RWPE2 (cell line): ENCODE results near the gene PSMB7.

Experiments
- ATAC-seq: fragments of 200-7000 bp; cut with Tn5 transposase; 3 replicates; pipeline ENCODE4 v1.9.1; 2021; ENCODE audit warnings: low read depth
- DNase-seq: peaks from one replicate; pipeline ENCODE4 v3.0.0-alpha.2; 2020; ENCODE audit warnings: low spot score
- H3K27ac ChIP-seq: fragments of 450-650 bp; 2 replicates; pipeline ENCODE4 v1.5.1; 2017; ENCODE audit warnings: mild to moderate bottlenecking; ENCODE audit not compliant: poor library complexity, severe bottlenecking
- H3K27me3 ChIP-seq: fragments of 250-450 bp; sonication (Bioruptor Pico); 2 replicates; pipeline ENCODE4 v1.5.1; 2021; ENCODE audit warnings: mild to moderate bottlenecking, moderate library complexity; ENCODE audit not compliant: insufficient read depth, poor library complexity, severe bottlenecking
- H3K36me3 ChIP-seq: fragments of 250-450 bp; sonication (Bioruptor Pico); 2 replicates; pipeline ENCODE4 v1.5.1; 2020; ENCODE audit warnings: low read depth, mild to moderate bottlenecking, moderate library complexity
- H3K4me1 ChIP-seq: fragments of 250-450 bp; sonication (Bioruptor Pico); 2 replicates; pipeline ENCODE4 v1.5.1; 2021; ENCODE audit warnings: mild to moderate bottlenecking, moderate library complexity; ENCODE audit not compliant: insufficient read depth, poor library complexity, severe bottlenecking
- H3K4me3 ChIP-seq: fragments of 250-450 bp; sonication (Bioruptor Pico); 2 replicates; pipeline ENCODE4 v1.5.1; 2021; ENCODE audit warnings: mild to moderate bottlenecking, moderate library complexity; ENCODE audit not compliant: severe bottlenecking
- H3K9me3 ChIP-seq: fragments of 250-450 bp; sonication (Bioruptor Pico); 2 replicates; pipeline ENCODE4 v1.5.1; 2021; ENCODE audit warnings: mild to moderate bottlenecking, moderate library complexity; ENCODE audit not compliant: severe bottlenecking
- TF ChIP-seq, protein P1 (sequence below): fragments of 450-650 bp; IDR thresholded peaks from one replicate; pipeline ENCODE4 v1.5.1; 2017; ENCODE audit warnings: mild to moderate bottlenecking, moderate library complexity; ENCODE audit not compliant: poor library complexity, severe bottlenecking

Gene PSMB7

DNA sequence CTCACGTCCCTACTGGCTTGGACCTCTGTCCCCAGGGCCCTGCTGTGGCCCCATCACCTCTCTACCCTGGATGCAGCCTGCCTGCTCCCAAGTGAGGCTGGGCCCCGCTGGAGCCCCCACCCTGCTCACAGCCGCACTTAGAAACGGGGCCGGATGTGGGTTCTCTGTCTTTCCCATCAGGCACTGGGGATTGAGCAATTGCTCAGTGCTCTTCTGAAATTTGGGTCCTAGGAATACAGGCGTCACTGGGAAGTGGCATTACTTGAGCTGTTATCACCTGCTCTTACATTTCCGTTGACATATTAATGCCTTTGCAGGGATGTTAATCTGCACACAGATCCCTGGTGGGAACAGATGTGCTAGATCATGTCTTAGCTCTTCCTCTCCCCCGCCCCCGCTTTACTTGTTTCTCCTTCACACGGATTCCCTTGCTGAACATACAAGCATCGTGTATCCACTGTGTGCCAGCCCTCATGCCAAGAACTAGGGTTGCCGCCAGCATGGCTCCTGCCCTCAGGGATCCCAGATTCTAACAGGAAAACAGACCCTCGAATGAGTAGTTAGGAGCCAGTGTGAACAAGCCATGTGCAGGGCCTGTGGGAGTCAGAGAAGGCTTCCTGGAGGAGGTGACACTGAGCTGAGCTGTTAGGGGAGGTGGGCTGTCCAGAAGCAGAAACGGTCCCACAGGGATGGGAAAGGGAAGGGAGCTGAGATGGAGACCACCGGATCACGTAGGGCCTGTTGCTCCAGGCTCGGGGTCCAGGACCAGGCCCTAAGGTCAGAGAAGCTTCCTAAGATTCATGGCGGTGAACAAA lies 92.4 kb downstream of the PSMB7 start:
- TF ChIP-seq, protein P1, sequence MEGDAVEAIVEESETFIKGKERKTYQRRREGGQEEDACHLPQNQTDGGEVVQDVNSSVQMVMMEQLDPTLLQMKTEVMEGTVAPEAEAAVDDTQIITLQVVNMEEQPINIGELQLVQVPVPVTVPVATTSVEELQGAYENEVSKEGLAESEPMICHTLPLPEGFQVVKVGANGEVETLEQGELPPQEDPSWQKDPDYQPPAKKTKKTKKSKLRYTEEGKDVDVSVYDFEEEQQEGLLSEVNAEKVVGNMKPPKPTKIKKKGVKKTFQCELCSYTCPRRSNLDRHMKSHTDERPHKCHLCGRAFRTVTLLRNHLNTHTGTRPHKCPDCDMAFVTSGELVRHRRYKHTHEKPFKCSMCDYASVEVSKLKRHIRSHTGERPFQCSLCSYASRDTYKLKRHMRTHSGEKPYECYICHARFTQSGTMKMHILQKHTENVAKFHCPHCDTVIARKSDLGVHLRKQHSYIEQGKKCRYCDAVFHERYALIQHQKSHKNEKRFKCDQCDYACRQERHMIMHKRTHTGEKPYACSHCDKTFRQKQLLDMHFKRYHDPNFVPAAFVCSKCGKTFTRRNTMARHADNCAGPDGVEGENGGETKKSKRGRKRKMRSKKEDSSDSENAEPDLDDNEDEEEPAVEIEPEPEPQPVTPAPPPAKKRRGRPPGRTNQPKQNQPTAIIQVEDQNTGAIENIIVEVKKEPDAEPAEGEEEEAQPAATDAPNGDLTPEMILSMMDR = no peak
- Histone ChIP-seq H3K9me3 (no peaks in the 10 kb centered on the region), H3K4me3 (no peak overlapping the region), H3K27ac (no peak overlapping the region), H3K36me3 (peaks cover 67% of the 10 kb centered on the region), H3K4me1 (no peaks in the 10 kb centered on the region), H3K27me3 (no peaks in the 10 kb centered on the region)
- ATAC-seq (no peak), DNase-seq (no peak)

DNA sequence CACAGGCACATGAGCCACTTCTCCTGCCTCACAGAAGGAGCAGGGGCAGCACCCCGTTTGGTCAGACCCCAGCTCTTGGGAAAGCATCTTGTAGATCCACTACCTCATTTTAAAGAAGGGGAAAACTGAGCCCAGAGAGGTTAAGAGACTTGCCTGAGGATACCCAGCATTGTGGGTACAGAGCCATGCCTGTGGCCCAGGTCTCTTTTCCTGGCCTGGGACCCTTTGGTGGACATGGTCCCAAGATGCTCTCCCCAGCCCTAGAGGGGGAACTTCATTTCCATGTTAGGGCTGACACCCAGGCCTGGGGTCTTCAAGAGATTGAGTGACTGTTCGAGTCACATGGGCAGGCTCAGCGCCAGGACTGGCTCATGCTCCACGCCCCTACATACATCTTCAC lies 93.3 kb downstream of the PSMB7 start:
- no peak for ATAC-seq
- Histone ChIP-seq H3K27ac (no peak overlapping the region), H3K4me1 (no peaks in the 10 kb centered on the region), H3K36me3 (peaks cover 67% of the 10 kb centered on the region), H3K9me3 (no peaks in the 10 kb centered on the region), H3K4me3 (no peak overlapping the region), H3K27me3 (no peaks in the 10 kb centered on the region)
- TF ChIP-seq, protein P1 = no peak
- DNase-seq = no peak

GRCh38 chr9:124321416-124321815 lies 93.8 kb downstream of the PSMB7 start:
- DNase-seq (no peak), ATAC-seq (no peak)
- TF ChIP-seq, protein P1 = no peak
- Histone ChIP-seq H3K9me3 (no peaks in the 10 kb centered on the region), H3K4me1 (no peaks in the 10 kb centered on the region), H3K36me3 (peaks cover 64% of the 10 kb centered on the region), H3K4me3 (no peak overlapping the region), H3K27ac (no peak overlapping the region), H3K27me3 (no peaks in the 10 kb centered on the region)

DNA sequence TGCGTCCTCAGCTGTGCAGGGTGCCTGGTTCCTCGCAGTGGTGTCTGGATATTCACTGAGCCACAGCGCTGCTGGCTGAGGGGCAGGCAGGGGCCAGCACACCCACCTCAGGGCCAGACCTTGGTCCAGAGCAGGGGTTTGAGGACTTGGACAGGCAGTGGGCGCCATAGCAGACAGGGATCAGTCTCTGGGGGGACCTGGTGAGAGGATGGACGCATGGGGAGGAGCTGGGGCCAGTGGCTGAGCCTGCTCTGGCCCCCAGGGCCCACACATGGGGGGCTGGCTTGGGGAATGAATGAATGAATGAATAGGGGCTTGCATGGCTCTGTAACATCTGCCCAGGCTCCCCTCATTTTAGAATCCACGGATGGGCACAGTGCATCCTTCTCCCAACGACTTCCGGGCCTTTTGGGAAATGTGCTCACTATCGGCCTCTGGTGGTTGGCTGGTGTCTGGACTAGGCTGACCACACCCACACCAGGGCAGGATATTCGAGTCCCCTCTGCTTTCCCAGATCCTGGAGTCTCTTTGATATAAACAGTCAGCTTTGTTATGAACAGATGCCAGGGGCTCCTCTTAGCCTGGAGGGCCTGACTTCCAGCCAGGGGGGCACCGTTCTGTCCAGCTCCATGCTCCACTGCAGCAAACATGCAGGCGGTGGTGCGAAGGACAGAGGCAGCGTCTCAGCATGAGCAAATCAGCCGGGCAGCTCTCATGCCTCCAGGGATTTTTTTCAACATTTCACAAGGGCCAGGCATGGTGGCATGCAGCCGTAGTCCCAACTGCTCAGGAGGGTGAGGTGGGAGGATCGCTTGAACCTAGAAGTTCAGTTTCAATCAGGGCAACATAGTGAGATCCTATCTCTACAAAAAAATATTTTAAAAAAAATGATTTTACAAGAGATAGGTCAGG lies 94.9 kb downstream of the PSMB7 start:
- Histone ChIP-seq H3K4me3 (no peak overlapping the region), H3K9me3 (no peaks in the 10 kb centered on the region), H3K27ac (no peak overlapping the region), H3K27me3 (no peaks in the 10 kb centered on the region), H3K4me1 (no peaks in the 10 kb centered on the region), H3K36me3 (peaks cover 66% of the 10 kb centered on the region)
- DNase-seq (no peak), ATAC-seq (peak; percentile 91)
- TF ChIP-seq, protein P1 = peak; percentile 92
